ENCODE measurements around the gene USP36. TPM values are rescaled to one million over a fixed set of nuclear protein-coding genes. Genes with fewer than 3 reads are reported as not detected.

Gene USP36
- total and polyA plus RNA-seq, 12 donors, result 10.0 to 28.8 (median 24.8) TPM

DNA sequence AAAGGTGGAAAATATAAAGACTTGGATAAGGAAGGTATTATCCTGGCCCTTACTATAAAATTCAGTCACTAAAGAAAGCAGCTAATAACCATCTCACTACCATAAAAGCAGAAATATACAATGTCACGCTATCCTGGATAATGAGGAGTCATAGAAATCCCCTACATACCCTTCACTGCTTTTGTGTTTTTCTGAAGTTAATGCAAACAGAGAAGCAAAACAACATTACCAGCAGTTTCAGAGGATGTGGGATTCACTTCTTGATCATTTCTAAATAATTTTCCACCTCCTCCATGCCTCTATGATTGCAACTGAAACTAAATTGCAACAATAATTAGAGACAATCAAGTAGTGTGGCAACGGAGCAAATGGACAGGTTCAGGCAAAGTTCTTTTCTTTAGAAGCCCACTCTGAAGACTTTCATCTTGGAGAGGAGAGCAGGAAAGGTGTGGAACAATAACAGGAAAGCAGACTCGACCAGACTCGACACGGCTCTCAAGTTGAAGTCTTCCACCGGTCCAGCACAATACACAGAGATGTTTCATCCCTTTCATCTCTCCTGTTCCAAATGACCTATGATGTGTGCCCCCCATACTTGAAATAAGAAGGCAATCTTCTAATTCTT, 68.7 kb downstream of the USP36 start:
- H3K4me1 ChIP-seq, result peaks cover 4 to 93% (median 56%) of the 10 kb centered on the region in 9 donors
- peak in 1 of 8 donors; percentile 41 for ATAC-seq
- TF ChIP-seq, protein P1, sequence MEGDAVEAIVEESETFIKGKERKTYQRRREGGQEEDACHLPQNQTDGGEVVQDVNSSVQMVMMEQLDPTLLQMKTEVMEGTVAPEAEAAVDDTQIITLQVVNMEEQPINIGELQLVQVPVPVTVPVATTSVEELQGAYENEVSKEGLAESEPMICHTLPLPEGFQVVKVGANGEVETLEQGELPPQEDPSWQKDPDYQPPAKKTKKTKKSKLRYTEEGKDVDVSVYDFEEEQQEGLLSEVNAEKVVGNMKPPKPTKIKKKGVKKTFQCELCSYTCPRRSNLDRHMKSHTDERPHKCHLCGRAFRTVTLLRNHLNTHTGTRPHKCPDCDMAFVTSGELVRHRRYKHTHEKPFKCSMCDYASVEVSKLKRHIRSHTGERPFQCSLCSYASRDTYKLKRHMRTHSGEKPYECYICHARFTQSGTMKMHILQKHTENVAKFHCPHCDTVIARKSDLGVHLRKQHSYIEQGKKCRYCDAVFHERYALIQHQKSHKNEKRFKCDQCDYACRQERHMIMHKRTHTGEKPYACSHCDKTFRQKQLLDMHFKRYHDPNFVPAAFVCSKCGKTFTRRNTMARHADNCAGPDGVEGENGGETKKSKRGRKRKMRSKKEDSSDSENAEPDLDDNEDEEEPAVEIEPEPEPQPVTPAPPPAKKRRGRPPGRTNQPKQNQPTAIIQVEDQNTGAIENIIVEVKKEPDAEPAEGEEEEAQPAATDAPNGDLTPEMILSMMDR (IDR thresholded peaks at IDR 0.05), result no peak

DNA sequence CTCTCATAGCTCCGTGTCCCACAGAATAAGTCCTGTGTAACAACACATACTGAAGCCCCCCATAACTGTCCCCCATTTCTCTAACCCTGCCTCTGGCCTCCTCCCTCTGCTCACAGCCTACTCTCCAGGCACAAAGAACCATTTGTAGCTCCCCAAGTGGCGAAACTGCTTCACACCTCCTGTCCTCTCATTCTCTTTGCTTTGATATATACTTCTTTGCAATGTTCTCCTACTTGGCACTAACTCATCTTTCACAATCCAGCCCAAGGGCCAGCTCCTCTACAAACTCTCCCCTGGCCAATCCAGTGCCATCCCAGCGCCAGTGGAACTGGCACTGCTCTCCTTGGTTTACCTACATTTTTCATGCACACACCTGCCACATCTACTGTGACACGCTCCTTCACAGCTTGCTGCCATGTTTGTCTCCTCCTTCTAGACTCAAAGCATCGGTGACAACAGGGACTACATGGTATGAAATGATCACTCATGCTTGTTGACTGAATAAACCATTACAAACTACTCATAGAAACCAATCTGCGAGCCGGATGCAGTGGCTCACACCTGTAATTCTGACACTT, 71.3 kb downstream of the USP36 start:
- ATAC-seq, result peak in 1 of 8 donors; percentile 23
- intact Hi-C loops (cut with DNase I), result no loop called here
- Histone ChIP-seq H3K9me3 (no peaks in the 10 kb centered on the region), H3K36me3 (peaks cover 0 to 5% (median 0%) of the 10 kb centered on the region in 9 donors), H3K4me1 (peaks cover 0 to 93% (median 59%) of the 10 kb centered on the region in 9 donors), H3K27ac (no peak overlapping the region), H3K27me3 (no peaks in the 10 kb centered on the region), H3K4me3 (no peak overlapping the region)
- 94 to 98% methylated on average over 7 of the region's 7 CpGs for WGBS, 2 donors
- no peak for DNase-seq
- TF ChIP-seq, protein P1 (IDR thresholded peaks at IDR 0.05), result no peak

More for the DNA sequence above, 68.7 kb downstream of the USP36 start:
- WGBS, 2 donors, result 56 to 69% methylated on average over 6 of the region's 6 CpGs
- Histone ChIP-seq H3K4me3 (peak overlapping the region in 1 of 10 donors; percentile 8), H3K27me3 (no peaks in the 10 kb centered on the region), H3K9me3 (no peaks in the 10 kb centered on the region), H3K27ac (peak overlapping the region in 6 of 10 donors; percentile 1 to 65 (median 41)), H3K36me3 (peaks cover 0 to 5% (median 0%) of the 10 kb centered on the region in 9 donors)
- DNase-seq, result no peak
- intact Hi-C loops (cut with DNase I), result no loop called here

DNA sequence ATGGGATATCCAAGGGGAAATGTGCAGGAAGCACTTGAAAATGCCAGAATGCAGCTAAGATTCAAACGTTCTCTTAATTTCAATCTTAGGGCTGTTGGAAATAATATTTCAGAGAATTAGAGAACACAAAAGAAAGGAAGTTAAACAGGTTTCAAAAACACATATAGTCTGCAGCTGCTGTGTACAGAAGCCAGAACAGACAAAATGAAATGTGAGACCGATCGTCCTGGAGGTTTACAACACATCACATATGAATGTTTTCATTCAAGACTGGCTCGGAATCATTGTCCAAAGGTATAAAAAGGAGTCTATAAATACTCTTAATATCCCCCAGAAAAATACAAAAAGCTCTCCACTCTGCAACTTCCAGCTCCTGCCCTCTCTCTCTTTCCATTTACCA, 72.8 kb downstream of the USP36 start:
- DNase-seq (no peak), ATAC-seq (no peak)
- peaks cover 0 to under 1% (median 0%) of the 10 kb centered on the region in 11 donors for H3K9me3 ChIP-seq
- no peaks in the 10 kb centered on the region for H3K27me3 ChIP-seq
- peaks cover 0 to 93% (median 56%) of the 10 kb centered on the region in 9 donors for H3K4me1 ChIP-seq
- intact Hi-C loops (cut with DNase I), result loop anchor here in 1 of 10 donors (2.0 kb wide), 1 partner anchor 29 kb away; no protein-coding TSS in a partner anchor
- no peak overlapping the region for H3K4me3 ChIP-seq
- H3K27ac ChIP-seq, result peak overlapping the region in 4 of 10 donors; percentile 5 to 37 (median 13)
- peaks cover 0 to 5% (median 0%) of the 10 kb centered on the region in 9 donors for H3K36me3 ChIP-seq
- TF ChIP-seq, protein P1 (IDR thresholded peaks at IDR 0.05), result no peak
- 50 to 57% methylated on average over 4 of the region's 4 CpGs for WGBS, 2 donors

DNA sequence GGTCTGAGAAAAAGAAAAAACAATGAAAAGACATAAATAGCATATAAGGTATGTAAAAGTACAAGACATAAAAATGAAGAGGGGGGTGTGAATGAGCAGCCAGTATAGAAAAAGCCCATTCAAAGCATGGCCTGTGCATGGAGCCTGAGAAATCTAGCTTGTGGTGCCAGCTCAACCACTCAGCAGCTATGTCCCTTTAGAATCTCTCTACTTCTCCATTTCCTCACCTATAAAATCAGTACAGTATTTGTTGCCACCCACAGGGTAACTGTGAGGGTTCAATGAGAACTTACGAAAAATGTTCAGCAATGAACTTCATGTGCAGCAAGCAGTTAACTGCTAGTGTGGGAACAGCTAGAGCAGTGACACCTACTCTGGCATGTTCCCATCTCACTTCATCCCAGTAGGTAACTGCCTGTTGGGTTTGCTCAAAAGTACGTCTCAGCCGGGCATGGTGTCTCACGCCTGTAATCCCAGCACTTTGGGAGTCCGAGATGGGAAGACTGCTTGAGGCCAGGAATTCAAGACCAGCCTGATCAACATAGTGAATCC, 73.8 kb downstream of the USP36 start:
- Histone ChIP-seq H3K4me3 (no peak overlapping the region), H3K36me3 (peaks cover 0 to 5% (median 0%) of the 10 kb centered on the region in 9 donors), H3K27ac (peak overlapping the region in 1 of 10 donors; percentile 9), H3K9me3 (peaks cover 0 to 5% (median 0%) of the 10 kb centered on the region in 11 donors), H3K4me1 (peaks cover 0 to 93% (median 59%) of the 10 kb centered on the region in 9 donors), H3K27me3 (no peaks in the 10 kb centered on the region)
- no peak for ATAC-seq
- TF ChIP-seq, protein P1 (IDR thresholded peaks at IDR 0.05), result no peak
- WGBS, 2 donors, result 83 to 88% methylated on average over 5 of the region's 5 CpGs
- intact Hi-C loops (cut with DNase I), result loop anchor here in 1 of 10 donors (2.0 kb wide), 1 partner anchor 30 kb away; no protein-coding TSS in a partner anchor
- no peak for DNase-seq

All from heart right ventricle (tissue), 16 donors.